H9 (cell line): ENCODE data around the gene PTPRN2. TPM values are rescaled to one million over a fixed set of nuclear protein-coding genes. Genes with fewer than 3 reads are reported as not detected.

Source experiments
- DNase-seq: peaks from one replicate; pipeline ENCODE4 v3.0.0-alpha.2; 2017
- H2AFZ ChIP-seq: one replicate; pipeline ENCODE4 v1.6.1; 2013; ENCODE audit warnings: mild to moderate bottlenecking, low read length, control low read depth, moderate library complexity
- H2AK5ac ChIP-seq: 2 replicates; pipeline ENCODE4 v1.6.1; 2013; ENCODE audit warnings: low read length, control low read depth, mixed read lengths; ENCODE audit not compliant: insufficient read length
- H2BK120ac ChIP-seq: one replicate; pipeline ENCODE4 v1.6.1; 2013; ENCODE audit warnings: low read depth, mild to moderate bottlenecking, low read length, control low read depth, inconsistent platforms; ENCODE audit not compliant: poor library complexity, severe bottlenecking
- H2BK12ac ChIP-seq: 2 replicates; pipeline ENCODE4 v1.6.1; 2013; ENCODE audit warnings: low read length, control low read depth, mixed read lengths, low read depth; ENCODE audit not compliant: insufficient read length
- H2BK15ac ChIP-seq: 2 replicates; pipeline ENCODE4 v1.6.1; 2013; ENCODE audit warnings: low read depth, low read length, control low read depth
- H2BK20ac ChIP-seq: one replicate; pipeline ENCODE4 v1.6.1; 2013; ENCODE audit warnings: low read depth, mild to moderate bottlenecking, low read length, control low read depth, inconsistent platforms; ENCODE audit not compliant: poor library complexity, severe bottlenecking
- H2BK5ac ChIP-seq: 2 replicates; pipeline ENCODE4 v1.6.1; 2013; ENCODE audit warnings: low read length, control low read depth, mixed read lengths; ENCODE audit not compliant: insufficient read length
- H3K14ac ChIP-seq: 2 replicates; pipeline ENCODE4 v1.6.1; 2013; ENCODE audit warnings: low read length, control low read depth; ENCODE audit not compliant: insufficient read depth
- H3K18ac ChIP-seq: 2 replicates; pipeline ENCODE4 v1.6.1; 2013; ENCODE audit warnings: low read depth, mild to moderate bottlenecking, mixed read lengths, low read length, control low read depth; ENCODE audit not compliant: insufficient read length
- H3K23ac ChIP-seq: 2 replicates; pipeline ENCODE4 v1.6.1; 2013; ENCODE audit warnings: low read length, control low read depth, mixed read lengths, low read depth; ENCODE audit not compliant: insufficient read length
- H3K23me2 ChIP-seq: 2 replicates; pipeline ENCODE4 v1.6.1; 2013; ENCODE audit warnings: low read depth, mild to moderate bottlenecking, mixed read lengths, low read length, control low read depth; ENCODE audit not compliant: insufficient read length, poor library complexity, severe bottlenecking
- H3K27ac ChIP-seq: 2 replicates; pipeline ENCODE4 v1.5.1; 2013; ENCODE audit warnings: low read length, control low read depth, mixed read lengths, low read depth; ENCODE audit not compliant: insufficient read length
- H3K27me3 ChIP-seq: 2 replicates; pipeline ENCODE4 v1.6.1; 2013; ENCODE audit warnings: low read length, control low read depth, inconsistent platforms; ENCODE audit not compliant: insufficient read depth
- H3K4ac ChIP-seq: 2 replicates; pipeline ENCODE4 v1.6.1; 2013; ENCODE audit warnings: low read depth, mild to moderate bottlenecking, control low read depth, inconsistent platforms, low read length, moderate library complexity
- H3K4me1 ChIP-seq: 2 replicates; pipeline ENCODE4 v1.6.1; 2013; ENCODE audit warnings: low read length, control low read depth, inconsistent platforms; ENCODE audit not compliant: insufficient read depth
- H3K4me2 ChIP-seq: 2 replicates; pipeline ENCODE4 v1.6.1; 2013; ENCODE audit warnings: low read length, control low read depth, mixed read lengths; ENCODE audit not compliant: insufficient read length, insufficient read depth
- H3K56ac ChIP-seq: 2 replicates; pipeline ENCODE4 v1.6.1; 2013; ENCODE audit warnings: low read depth, mild to moderate bottlenecking, mixed read lengths, low read length, control low read depth; ENCODE audit not compliant: insufficient read length
- H3K79me1 ChIP-seq: 2 replicates; pipeline ENCODE4 v1.6.1; 2013; ENCODE audit warnings: low read depth, mild to moderate bottlenecking, moderate library complexity, low read length, control low read depth, inconsistent platforms; ENCODE audit not compliant: insufficient read depth, poor library complexity, severe bottlenecking
- H3K79me2 ChIP-seq: 2 replicates; pipeline ENCODE4 v1.6.1; 2013; ENCODE audit warnings: low read length, control low read depth, inconsistent platforms; ENCODE audit not compliant: insufficient read depth
- H3K9ac ChIP-seq: 2 replicates; pipeline ENCODE4 v1.6.1; 2013; ENCODE audit warnings: low read length, control low read depth, mixed read lengths; ENCODE audit not compliant: insufficient read length; ENCODE audit errors: extremely low read depth
- H3K9me3 ChIP-seq: one replicate; pipeline ENCODE4 v1.6.1; 2013; ENCODE audit warnings: low read depth, low read length, inconsistent platforms; ENCODE audit not compliant: control insufficient read depth
- H3T11ph ChIP-seq: one replicate; pipeline ENCODE4 v1.6.1; 2013; ENCODE audit warnings: mild to moderate bottlenecking, low read length, control low read depth, inconsistent platforms
- H4K20me1 ChIP-seq: one replicate; pipeline ENCODE4 v1.6.1; 2013; ENCODE audit not compliant: control insufficient read depth, insufficient read length, insufficient read depth
- H4K5ac ChIP-seq: 2 replicates; pipeline ENCODE4 v1.6.1; 2013; ENCODE audit warnings: low read depth, mild to moderate bottlenecking, mixed read lengths, low read length, control low read depth; ENCODE audit not compliant: insufficient read length
- H4K8ac ChIP-seq: replicated peaks from 2 replicates; pipeline ENCODE4 v1.6.1; 2013; ENCODE audit warnings: low read length, control low read depth, mixed read lengths, low read depth; ENCODE audit not compliant: insufficient read length
- H4K91ac ChIP-seq: 2 replicates; pipeline ENCODE4 v1.6.1; 2013; ENCODE audit warnings: low read depth, mild to moderate bottlenecking, moderate library complexity, mixed read lengths, low read length, control low read depth; ENCODE audit not compliant: insufficient read length
- H3K27ac Mint-ChIP-seq, 3 experiments: 2 replicates in 2 of 3; 3 replicates in 1 of 3; pipeline ENCODE4 v1.8.0; 2020 to 2021; ENCODE audit warnings: mixed read lengths in 3 of 3, mild to moderate bottlenecking in 1 of 3, moderate library complexity in 1 of 3
- H3K27me3 Mint-ChIP-seq: 2 replicates; pipeline ENCODE4 v1.8.0; 2021; ENCODE audit warnings: low read depth, mild to moderate bottlenecking, moderate library complexity, mixed read lengths
- H3K36me3 Mint-ChIP-seq, 3 experiments: 2 replicates in 2 of 3; 3 replicates in 1 of 3; pipeline ENCODE4 v1.8.0; 2020 to 2021; ENCODE audit warnings: low read depth in 3 of 3, mixed read lengths in 3 of 3; ENCODE audit not compliant: insufficient read depth in 1 of 3
- H3K4me1 Mint-ChIP-seq, 2 experiments: 2 replicates each; pipeline ENCODE4 v1.8.0; 2020; ENCODE audit warnings: mixed read lengths in 2 of 2
- H3K4me3 Mint-ChIP-seq, 2 experiments: 2 replicates in 1 of 2; 3 replicates in 1 of 2; pipeline ENCODE4 v1.8.0; 2020 to 2021; ENCODE audit warnings: mild to moderate bottlenecking in 2 of 2, mixed read lengths in 2 of 2, moderate library complexity in 1 of 2
- H3K9me3 Mint-ChIP-seq, 2 experiments: 2 replicates in 1 of 2; 3 replicates in 1 of 2; pipeline ENCODE4 v1.8.0; 2020; ENCODE audit warnings: mild to moderate bottlenecking in 2 of 2, mixed read lengths in 2 of 2, moderate library complexity in 1 of 2
- WGBS: extraction: QIAGEN DNeasy Blood & Tissue Kit; methylation state at CpG from one replicate; pipeline ENCODE4 v1.1.7; 2013; ENCODE audit warnings: missing lambda C conversion rate, low lambda C conversion rate, mixed read lengths; ENCODE audit not compliant: insufficient read length; ENCODE audit errors: extremely low coverage; 5-methylcytosine and 5-hydroxymethylcytosine counted together
- total RNA-seq: library from RNA; stranded (reverse); gene quantifications from 2 replicates; pipeline ENCODE4 v1.2.1, GENCODE V29; 2021
- TF ChIP-seq, protein P1 (sequence below): fragments of 200-600 bp; sonication (generic); conservative IDR thresholded peaks from 3 replicates; pipeline ENCODE4 v1.8.0; 2021; ENCODE audit warnings: antibody characterized with exemption, mild to moderate bottlenecking

Gene PTPRN2
- total RNA-seq, 1 experiment from 2014 or later: 5.2 TPM

DNA sequence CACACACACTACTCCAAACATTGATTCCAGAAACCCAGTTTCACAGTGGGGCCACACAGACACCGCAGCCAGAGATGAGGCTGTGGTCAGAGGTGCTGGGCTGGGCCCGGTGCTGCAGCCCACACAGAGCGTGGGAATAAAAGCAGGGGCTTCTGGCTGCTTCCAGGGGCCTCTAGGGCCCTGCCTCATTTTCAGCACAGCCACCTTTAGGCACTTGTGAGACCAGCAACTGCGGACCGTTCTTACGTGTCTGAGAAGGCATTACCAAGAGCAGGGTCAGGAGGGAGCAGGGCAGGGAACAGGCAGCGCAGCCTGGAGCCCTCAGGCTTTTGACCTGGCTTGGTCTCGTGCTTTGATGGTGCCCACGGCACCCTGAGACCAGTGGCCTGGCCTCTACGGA is 980.4 kb downstream of the PTPRN2 start:
- no peak for DNase-seq
- Histone ChIP-seq H3K23me2 (no peaks in the 10 kb centered on the region), H3K56ac (no peak overlapping the region), H2AFZ (no peak overlapping the region), H3K4ac (no peak overlapping the region), H2AK5ac (no peak overlapping the region), H3K9ac (no peak overlapping the region), H3K18ac (no peak overlapping the region), H3K4me2 (no peak overlapping the region), H3K4me1 (no peaks in the 10 kb centered on the region), H3K27ac (no peak overlapping the region), H3K23ac (no peak overlapping the region), H4K20me1 (no peaks in the 10 kb centered on the region), H3K27me3 (no peaks in the 10 kb centered on the region; the same call in 1 of the 2 replicates), H4K91ac (no peak overlapping the region), H4K8ac (no peak overlapping the region), H2BK120ac (no peak overlapping the region), H2BK15ac (no peak overlapping the region), H2BK12ac (no peak overlapping the region), H2BK20ac (no peak overlapping the region), H3K9me3 (no peaks in the 10 kb centered on the region), H3T11ph (no peak overlapping the region), H2BK5ac (no peak overlapping the region), H3K79me2 (no peaks in the 10 kb centered on the region), H4K5ac (no peak overlapping the region), H3K79me1 (no peaks in the 10 kb centered on the region), H3K14ac (no peak overlapping the region; the same call in 1 of the 2 replicates)
- H3K36me3 Mint-ChIP-seq: no peaks in the 10 kb centered on the region
- H3K4me1 Mint-ChIP-seq: peaks cover 0 to 2% of the 10 kb centered on the region in 2 experiments; a peak in 1 of 4 replicates
- H3K4me3 Mint-ChIP-seq: no peak overlapping the region
- no CpG with 5 or more reads among the region's 10 CpGs for WGBS
- H3K9me3 Mint-ChIP-seq: no peaks in the 10 kb centered on the region
- H3K27ac Mint-ChIP-seq: no peak overlapping the region
- peaks cover 98% of the 10 kb centered on the region for H3K27me3 Mint-ChIP-seq
- TF ChIP-seq, protein P1, sequence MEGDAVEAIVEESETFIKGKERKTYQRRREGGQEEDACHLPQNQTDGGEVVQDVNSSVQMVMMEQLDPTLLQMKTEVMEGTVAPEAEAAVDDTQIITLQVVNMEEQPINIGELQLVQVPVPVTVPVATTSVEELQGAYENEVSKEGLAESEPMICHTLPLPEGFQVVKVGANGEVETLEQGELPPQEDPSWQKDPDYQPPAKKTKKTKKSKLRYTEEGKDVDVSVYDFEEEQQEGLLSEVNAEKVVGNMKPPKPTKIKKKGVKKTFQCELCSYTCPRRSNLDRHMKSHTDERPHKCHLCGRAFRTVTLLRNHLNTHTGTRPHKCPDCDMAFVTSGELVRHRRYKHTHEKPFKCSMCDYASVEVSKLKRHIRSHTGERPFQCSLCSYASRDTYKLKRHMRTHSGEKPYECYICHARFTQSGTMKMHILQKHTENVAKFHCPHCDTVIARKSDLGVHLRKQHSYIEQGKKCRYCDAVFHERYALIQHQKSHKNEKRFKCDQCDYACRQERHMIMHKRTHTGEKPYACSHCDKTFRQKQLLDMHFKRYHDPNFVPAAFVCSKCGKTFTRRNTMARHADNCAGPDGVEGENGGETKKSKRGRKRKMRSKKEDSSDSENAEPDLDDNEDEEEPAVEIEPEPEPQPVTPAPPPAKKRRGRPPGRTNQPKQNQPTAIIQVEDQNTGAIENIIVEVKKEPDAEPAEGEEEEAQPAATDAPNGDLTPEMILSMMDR: no peak
